Measurements from ENCODE around the gene WWC1. TPM values are rescaled to one million over a fixed set of nuclear protein-coding genes. Genes with fewer than 3 reads are reported as not detected.

Gene WWC1
- total RNA-seq, 1 experiment from 2014 or later: 97.7 TPM

GRCh38 chr5:168427224-168427623 is 135.8 kb downstream of the WWC1 start:
- peaks cover 4% of the 10 kb centered on the region; the same call in 1 of the 2 replicates for H3F3A ChIP-seq (ENCODE audit: insufficient read depth, low read depth)
- TF ChIP-seq EZH2 (IDR thresholded peaks at IDR 0.05; ENCODE audit: low read depth) (no peak), CTCF (conservative IDR thresholded peaks at IDR 0.05) (no peak)
- no peaks in the 10 kb centered on the region for H3K9me2 ChIP-seq (ENCODE audit: insufficient read depth)
- POLR2A ChIA-PET (ENCODE audit: unreplicated experiment): no interaction called here
- H2AFZ ChIP-seq: no peak overlapping the region
- CTCF ChIA-PET: no interaction called here
- no peaks in the 10 kb centered on the region for H3K9me3 ChIP-seq (ENCODE audit: insufficient read depth, low read depth)
- no peak overlapping the region for H3K4me2 ChIP-seq
- H3K36me3 ChIP-seq (ENCODE audit: low read depth): peaks cover 21% of the 10 kb centered on the region
- H3K27ac ChIP-seq: no peak overlapping the region
- H3K4me1 ChIP-seq (replicated peaks; ENCODE audit: insufficient read depth): no peaks in the 10 kb centered on the region
- no peaks in the 10 kb centered on the region for H4K20me1 ChIP-seq (ENCODE audit: insufficient read depth)
- no peak for DNase-seq
- no peaks in the 10 kb centered on the region for H3K79me2 ChIP-seq (ENCODE audit: low read depth)
- intact Hi-C loops (cut with micrococcal nuclease; ENCODE audit: unreplicated experiment): no loop called here
- BruUV-seq (replicated peaks): no TSS peak
- H3K27me3 ChIP-seq (ENCODE audit: insufficient read depth, low read depth): no peaks in the 10 kb centered on the region
- H3K4me3 ChIP-seq: no peak overlapping the region

- intact Hi-C loops (cut with micrococcal nuclease; ENCODE audit: unreplicated experiment): no loop called here
- H3K4me2 ChIP-seq: no peak overlapping the region
- no peaks in the 10 kb centered on the region for H4K20me1 ChIP-seq (ENCODE audit: insufficient read depth)
- H3F3A ChIP-seq (ENCODE audit: insufficient read depth, low read depth): 0 out of 2 replicates have a peak, but pooled peaks cover 3% of the 10 kb centered on the region
- no peaks in the 10 kb centered on the region for H3K27me3 ChIP-seq (ENCODE audit: insufficient read depth, low read depth)
- no peaks in the 10 kb centered on the region for H3K9me2 ChIP-seq (ENCODE audit: insufficient read depth)
- no peak overlapping the region for H2AFZ ChIP-seq
- TF ChIP-seq EZH2 (IDR thresholded peaks at IDR 0.05; ENCODE audit: low read depth) (no peak), CTCF (conservative IDR thresholded peaks at IDR 0.05) (no peak)
- H3K9me3 ChIP-seq (ENCODE audit: insufficient read depth, low read depth): no peaks in the 10 kb centered on the region
- no peak overlapping the region for H3K4me3 ChIP-seq
- DNase-seq: no peak
- ChIA-PET POLR2A (ENCODE audit: unreplicated experiment) (no interaction called here), CTCF (no interaction called here)
- no peaks in the 10 kb centered on the region for H3K79me2 ChIP-seq (ENCODE audit: low read depth)
- H3K36me3 ChIP-seq (ENCODE audit: low read depth): peaks cover 27% of the 10 kb centered on the region
- no TSS peak for BruUV-seq (replicated peaks)
- no peak overlapping the region for H3K27ac ChIP-seq
- no peaks in the 10 kb centered on the region for H3K4me1 ChIP-seq (replicated peaks; ENCODE audit: insufficient read depth)
Observed at GRCh38 chr5:168428552-168428951, 137.1 kb downstream of the WWC1 start.

- H3K27ac ChIP-seq: no peak overlapping the region
- no peak overlapping the region for H2AFZ ChIP-seq
- no peak overlapping the region for H3K4me3 ChIP-seq
- BruUV-seq (replicated peaks): no TSS peak
- H3K79me2 ChIP-seq (ENCODE audit: low read depth): no peaks in the 10 kb centered on the region
- CTCF ChIA-PET: no interaction called here
- peaks cover 3% of the 10 kb centered on the region; the same call in 1 of the 2 replicates for H3F3A ChIP-seq (ENCODE audit: insufficient read depth, low read depth)
- no peak for DNase-seq
- H3K36me3 ChIP-seq (ENCODE audit: low read depth): 0 out of 2 replicates have a peak, but pooled peaks cover 18% of the 10 kb centered on the region
- intact Hi-C loops (cut with micrococcal nuclease; ENCODE audit: unreplicated experiment): no loop called here
- H3K9me2 ChIP-seq (ENCODE audit: insufficient read depth): no peaks in the 10 kb centered on the region
- TF ChIP-seq EZH2 (IDR thresholded peaks at IDR 0.05; ENCODE audit: low read depth) (no peak), CTCF (conservative IDR thresholded peaks at IDR 0.05) (no peak)
- H3K9me3 ChIP-seq (ENCODE audit: insufficient read depth, low read depth): no peaks in the 10 kb centered on the region
- H3K4me1 ChIP-seq (replicated peaks; ENCODE audit: insufficient read depth): no peaks in the 10 kb centered on the region
- no peak overlapping the region for H3K4me2 ChIP-seq
- no peaks in the 10 kb centered on the region for H3K27me3 ChIP-seq (ENCODE audit: insufficient read depth, low read depth)
- 0 out of 2 replicates have a peak, but pooled peaks cover 4% of the 10 kb centered on the region for H4K20me1 ChIP-seq (ENCODE audit: insufficient read depth)
- POLR2A ChIA-PET (ENCODE audit: unreplicated experiment): no interaction called here
Observed at GRCh38 chr5:168430296-168430695, 138.9 kb downstream of the WWC1 start.

Data from PC-9 (cell line).